Pulmonary artery endothelial cell (primary cell): Measurements from ENCODE around the gene CD274. TPM values are rescaled to one million over a fixed set of nuclear protein-coding genes. Genes with fewer than 3 reads are reported as not detected.
"Not testable (repeated sequence)": the region's sequence is repeated elsewhere in the genome, so short reads cannot be mapped to it uniquely, and the experiment has no call there.

Source experiments
- DNase-seq: peaks from one replicate; pipeline ENCODE4 v3.0.0-alpha.2; 2011; ENCODE audit warnings: low read depth, low spot score
- total RNA-seq: library from RNA; depleted of rRNA; stranded (reverse); fragments of >200 nt; gene quantifications from 2 replicates; pipeline ENCODE4 v1.2.3, GENCODE V29; 2014

CD274 gene
- total RNA-seq, 1 donor from 2014 or later: 39.2 TPM

GRCh38 chr9:5464831-5465330 is 14.5 kb downstream of the CD274 start:
- DNase-seq: not testable (repeated sequence)

GRCh38 chr9:5466005-5466404 is 15.7 kb downstream of the CD274 start:
- DNase-seq: no peak

GRCh38 chr9:5466766-5467165 is 16.4 kb downstream of the CD274 start:
- no peak for DNase-seq

DNA sequence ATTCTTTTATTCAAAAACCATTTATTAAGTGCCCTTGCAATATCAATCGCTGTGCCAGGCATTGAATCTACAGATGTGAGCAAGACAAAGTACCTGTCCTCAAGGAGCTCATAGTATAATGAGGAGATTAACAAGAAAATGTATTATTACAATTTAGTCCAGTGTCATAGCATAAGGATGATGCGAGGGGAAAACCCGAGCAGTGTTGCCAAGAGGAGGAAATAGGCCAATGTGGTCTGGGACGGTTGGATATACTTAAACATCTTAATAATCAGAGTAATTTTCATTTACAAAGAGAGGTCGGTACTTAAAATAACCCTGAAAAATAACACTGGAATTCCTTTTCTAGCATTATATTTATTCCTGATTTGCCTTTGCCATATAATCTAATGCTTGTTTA is 18.5 kb downstream of the CD274 start:
- no peak for DNase-seq

- no peak for DNase-seq
Measured at GRCh38 chr9:5470122-5470521, 19.8 kb downstream of the CD274 start.

DNA sequence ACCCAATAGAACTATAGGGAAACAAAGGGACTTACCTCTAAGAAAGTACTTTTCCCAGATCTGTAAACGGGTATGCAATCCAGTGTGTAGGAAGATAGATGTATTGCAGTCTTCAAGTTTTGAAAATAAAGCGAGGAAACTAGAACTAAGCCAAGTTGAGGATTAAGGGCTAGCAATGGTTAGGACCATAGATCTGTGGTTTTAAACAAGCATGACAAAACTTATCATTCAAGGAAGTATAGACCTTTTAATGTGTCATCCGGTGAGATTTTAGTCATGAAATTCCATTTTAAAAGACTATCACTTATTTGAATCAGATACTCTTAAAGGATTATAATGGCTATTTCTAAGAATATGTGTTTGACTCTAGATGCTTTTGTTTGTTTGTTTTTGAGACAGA is 20.5 kb downstream of the CD274 start:
- DNase-seq: no peak

GRCh38 chr9:5475611-5476010 is 25.3 kb downstream of the CD274 start:
- not testable (repeated sequence) for DNase-seq

DNA sequence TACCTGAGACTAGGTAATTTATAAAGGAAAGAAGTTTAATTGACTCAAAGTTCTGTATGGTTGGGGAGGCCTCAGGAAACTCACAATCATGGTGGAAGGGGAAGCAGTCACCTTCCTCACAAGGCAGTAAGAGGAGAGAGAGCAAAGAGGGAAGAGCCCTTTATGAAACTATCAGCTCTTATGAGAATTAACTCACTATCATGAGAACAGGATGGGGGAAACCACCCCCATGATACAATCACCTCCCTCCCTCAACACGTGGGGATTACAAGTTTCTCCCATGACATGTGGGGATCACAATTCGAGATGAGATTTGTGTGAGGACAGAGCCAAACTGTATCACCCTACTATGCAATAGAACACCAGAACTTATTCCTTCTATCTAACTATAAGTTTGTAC is 27.9 kb downstream of the CD274 start:
- DNase-seq: no peak

GRCh38 chr9:5479994-5480694 is 29.8 kb downstream of the CD274 start:
- no peak for DNase-seq

DNA sequence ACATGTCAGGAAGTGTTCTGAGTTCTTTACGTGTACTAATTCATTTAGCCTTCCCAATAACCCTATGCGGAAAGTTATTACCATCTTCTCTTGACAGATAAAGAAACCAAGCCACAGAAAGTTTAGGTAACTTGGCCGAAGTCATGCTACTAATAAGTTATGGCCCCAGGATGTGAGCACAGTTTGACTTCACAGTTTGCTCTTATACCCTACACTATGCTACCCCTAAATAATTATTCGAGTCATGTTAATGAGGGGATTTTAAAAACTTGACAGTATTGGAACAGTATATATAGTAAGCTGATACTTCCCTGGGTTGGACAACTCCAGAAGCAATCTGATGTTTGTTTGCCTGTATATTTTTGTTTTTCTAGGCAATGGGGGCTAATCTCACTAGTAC is 30.6 kb downstream of the CD274 start:
- no peak for DNase-seq

DNA sequence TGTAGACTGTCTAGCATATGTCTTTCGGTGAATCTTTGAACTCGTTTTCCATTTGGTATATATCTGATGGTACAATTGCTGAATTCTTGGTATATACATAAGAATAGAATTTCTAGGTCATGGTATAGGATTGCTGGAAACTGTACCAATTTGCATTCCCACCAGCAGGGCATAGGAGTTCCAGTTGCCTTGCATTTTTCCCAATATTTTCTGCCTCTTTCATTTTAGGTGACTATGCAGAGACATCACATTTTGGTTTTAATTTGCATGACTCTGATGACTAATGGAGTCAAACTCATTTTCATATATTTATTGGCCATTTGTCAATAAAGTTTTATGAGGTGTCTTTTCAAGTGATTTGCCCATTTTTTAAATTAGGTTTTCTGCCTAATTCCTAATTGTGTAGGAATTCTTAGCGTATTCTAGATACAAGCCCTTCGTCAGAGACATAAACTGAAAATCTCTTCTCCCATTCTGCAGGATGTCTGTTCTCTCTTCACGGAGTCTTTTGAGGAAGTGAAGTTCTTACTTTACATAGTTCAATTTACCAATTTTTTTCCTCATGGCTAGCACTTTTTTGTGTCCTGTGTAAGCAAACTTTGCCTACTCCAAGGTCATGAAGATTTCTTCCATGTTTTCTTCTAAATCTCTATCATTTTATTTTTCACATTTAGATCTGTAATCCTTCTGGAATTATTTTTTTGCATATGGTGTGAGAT is 31.1 kb downstream of the CD274 start:
- DNase-seq: no peak

GRCh38 chr9:5482194-5482593 is 31.9 kb downstream of the CD274 start:
- DNase-seq: no peak

DNA sequence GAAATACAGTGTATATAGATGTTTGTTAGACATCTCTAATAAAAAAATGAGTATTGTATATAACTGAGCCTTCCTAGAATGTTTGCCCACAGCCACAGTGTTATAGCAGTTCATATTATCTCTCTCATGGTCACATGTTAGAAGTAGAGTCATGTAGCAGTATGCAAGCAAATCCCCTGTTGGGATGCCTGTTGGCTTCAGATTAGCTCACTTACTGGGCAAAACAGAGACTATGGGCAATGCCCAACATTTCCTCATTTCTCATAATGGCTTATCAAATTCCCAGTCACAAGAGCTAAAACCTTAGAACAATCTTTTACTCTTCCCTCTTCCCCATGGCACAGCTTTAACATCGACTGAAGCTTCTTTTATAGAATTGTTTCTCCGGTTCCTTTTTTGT is 33.0 kb downstream of the CD274 start:
- DNase-seq: no peak

DNA sequence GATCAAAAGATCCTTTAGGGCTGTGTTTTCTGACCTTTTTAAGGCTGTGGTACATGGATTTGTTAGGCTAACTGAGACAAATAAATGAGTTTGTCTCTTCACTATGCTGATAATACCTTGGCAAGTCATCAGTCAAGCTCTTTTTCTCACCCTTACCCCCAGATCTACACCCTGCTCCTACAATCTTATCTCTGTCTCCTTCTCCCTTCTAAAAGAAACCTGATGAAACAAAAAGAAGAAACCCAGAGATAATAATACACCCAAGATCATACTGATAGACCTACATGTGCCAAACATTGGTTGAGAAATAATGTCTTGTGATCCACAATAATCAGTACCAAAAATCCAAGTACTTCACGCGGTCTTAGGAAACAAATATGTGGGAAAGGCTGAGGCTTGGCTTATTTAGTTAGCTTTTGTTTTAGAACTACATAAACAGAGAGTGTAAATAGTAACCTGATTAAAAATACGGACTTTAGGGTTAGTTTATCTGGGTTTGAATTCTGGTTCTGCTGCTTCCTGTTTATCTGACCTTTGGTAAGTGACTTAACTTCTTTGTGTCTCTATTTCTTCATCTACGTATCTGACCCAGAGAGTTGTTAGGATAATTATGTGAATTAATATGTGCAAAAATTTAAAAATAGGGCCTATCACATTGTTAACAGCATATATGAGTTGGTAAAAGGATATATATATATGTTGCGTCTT is 35.2 kb downstream of the CD274 start:
- DNase-seq: no peak

GRCh38 chr9:5486988-5487387 is 36.6 kb downstream of the CD274 start:
- no peak for DNase-seq

GRCh38 chr9:5488221-5489008 is 38.1 kb downstream of the CD274 start:
- peak; percentile 76 for DNase-seq

DNA sequence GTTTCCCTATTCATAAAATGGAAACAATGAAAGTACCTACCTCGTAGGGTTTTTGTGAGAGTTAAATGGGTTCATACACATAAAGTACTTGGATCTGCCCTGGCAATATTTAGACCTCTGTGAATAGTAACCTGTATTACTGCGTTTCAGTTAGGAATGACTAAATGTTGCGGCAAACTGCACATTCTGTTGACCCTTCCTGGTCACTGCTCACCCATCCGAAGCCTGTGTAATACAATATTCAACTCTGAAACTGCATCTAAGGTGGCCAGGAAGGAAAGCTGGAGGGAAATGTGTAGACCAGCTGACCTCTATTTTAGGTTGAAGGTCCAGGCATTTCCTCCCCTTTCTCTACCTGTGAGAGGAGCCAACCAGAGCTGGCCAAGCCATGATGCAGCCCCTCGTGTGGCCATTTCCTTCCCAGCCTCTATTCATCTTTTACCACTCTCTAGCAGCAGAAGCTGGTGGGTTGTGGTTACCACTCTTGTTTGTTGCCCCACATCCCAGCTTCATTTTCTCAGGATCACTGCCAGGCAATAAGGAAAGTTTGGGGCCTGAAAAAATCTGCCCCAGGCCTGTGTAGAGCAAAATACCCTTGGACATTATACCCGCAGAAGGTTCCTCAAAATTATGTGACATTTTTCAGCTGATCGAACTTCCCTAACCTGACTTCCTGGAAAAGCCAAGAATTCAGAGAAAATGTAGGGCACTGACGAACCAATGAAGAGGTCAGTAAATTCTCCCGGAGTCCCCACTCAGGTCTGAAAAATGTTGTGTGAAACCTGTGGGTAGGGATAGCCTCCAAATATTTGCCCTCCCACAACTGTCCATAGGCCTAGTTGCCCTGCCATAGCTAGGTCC is 39.5 kb downstream of the CD274 start:
- DNase-seq: no peak

GRCh38 chr9:5492965-5493678 is 42.8 kb downstream of the CD274 start:
- DNase-seq: no peak

GRCh38 chr9:5493679-5494511 is 43.6 kb downstream of the CD274 start:
- DNase-seq: no peak
